ENCODE data around the gene SDK1.
A peak's percentile ranks its signal among the peaks of the same experiment; 100 is the strongest.

The SDK1 gene

GRCh38 chr7:3380886-3381685, 80.0 kb downstream of the SDK1 start:
- TF ChIP-seq CTCF (IDR thresholded peaks at IDR 0.05; ENCODE audit: low read depth, low read length) = no peak

GRCh38 chr7:3386423-3387190, 85.6 kb downstream of the SDK1 start:
- no peak for TF ChIP-seq CTCF (IDR thresholded peaks at IDR 0.05; ENCODE audit: low read depth, low read length)

More at GRCh38 chr7:3380886-3381685, 80.0 kb downstream of the SDK1 start:
- DNase-seq (ENCODE audit: extremely low read depth, low read depth) = no peak

GRCh38 chr7:3393862-3394261, 92.8 kb downstream of the SDK1 start:
- no peak for TF ChIP-seq CTCF (IDR thresholded peaks at IDR 0.05; ENCODE audit: low read depth, low read length)

More at GRCh38 chr7:3386423-3387190, 85.6 kb downstream of the SDK1 start:
- no peak for DNase-seq (ENCODE audit: extremely low read depth, low read depth)

GRCh38 chr7:3397324-3397723, 96.3 kb downstream of the SDK1 start:
- TF ChIP-seq CTCF (IDR thresholded peaks at IDR 0.05; ENCODE audit: low read depth, low read length) = no peak
- no peak for DNase-seq (ENCODE audit: extremely low read depth, low read depth)

More at GRCh38 chr7:3393862-3394261, 92.8 kb downstream of the SDK1 start:
- DNase-seq (ENCODE audit: extremely low read depth, low read depth) = no peak

- DNase-seq (ENCODE audit: extremely low read depth, low read depth) = no peak
- TF ChIP-seq CTCF (IDR thresholded peaks at IDR 0.05; ENCODE audit: low read depth, low read length) = peak; percentile 22
These were observed 98.8 kb downstream of the SDK1 start for GRCh38 chr7:3399858-3400257.

GRCh38 chr7:3404501-3404900, 103.4 kb downstream of the SDK1 start:
- DNase-seq (ENCODE audit: extremely low read depth, low read depth) = peak; percentile 12
- TF ChIP-seq CTCF (IDR thresholded peaks at IDR 0.05; ENCODE audit: low read depth, low read length) = no peak
